DMS 273 (cell line): ENCODE results near the gene MRPS6.

Experiments
- DNase-seq: peaks from one replicate; lab custom pipeline; 2025; ENCODE audit not compliant: unreplicated experiment; lab: John Stamatoyannopoulos, UW

MRPS6 gene

GRCh38 chr21:34073032-34073748 is at the start of gene MRPS6, which contains the start of gene SLC5A3:
Gene MRPS6 (plus strand): TSS chr21:34073578. CDS start chr21:34073701, 123 bp downstream.
Gene SLC5A3 (plus strand): TSS chr21:34073578. CDS start chr21:34095199, 21,621 bp downstream.
- DNase-seq, result peak; percentile 92

DNA sequence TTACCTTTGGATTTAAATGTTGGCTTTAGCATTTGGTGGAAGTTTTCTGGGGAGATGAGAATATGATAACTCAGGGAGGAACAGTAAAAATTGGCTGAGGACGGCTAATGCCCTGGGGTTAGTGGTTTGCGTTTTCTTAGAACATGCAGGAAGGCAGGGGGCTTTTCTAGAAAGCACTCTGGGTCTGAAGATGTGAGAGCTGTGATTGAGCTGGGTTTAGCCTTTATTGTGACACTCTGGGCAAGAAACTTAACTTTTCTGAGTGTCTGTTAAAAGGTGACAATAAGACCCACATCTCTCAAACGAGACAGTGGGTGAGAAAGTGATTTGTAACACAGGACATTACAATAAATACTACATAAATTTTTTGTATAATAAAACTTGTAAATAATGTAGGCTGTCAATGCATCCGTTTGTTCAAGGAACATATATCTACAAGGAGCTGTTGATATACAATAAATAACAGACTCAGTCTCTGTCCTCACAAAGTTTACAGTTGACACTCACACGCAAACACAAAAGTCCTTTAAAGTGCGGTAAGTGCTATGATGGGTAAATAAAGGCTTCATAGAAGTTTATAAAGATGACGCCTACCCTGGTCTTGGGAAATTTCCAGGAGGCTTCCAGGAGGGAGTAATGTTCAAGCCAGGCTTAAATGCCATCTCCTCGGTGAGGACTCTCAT is 49.5 kb upstream of the MRPS6 start:
- DNase-seq, result no peak

DNA sequence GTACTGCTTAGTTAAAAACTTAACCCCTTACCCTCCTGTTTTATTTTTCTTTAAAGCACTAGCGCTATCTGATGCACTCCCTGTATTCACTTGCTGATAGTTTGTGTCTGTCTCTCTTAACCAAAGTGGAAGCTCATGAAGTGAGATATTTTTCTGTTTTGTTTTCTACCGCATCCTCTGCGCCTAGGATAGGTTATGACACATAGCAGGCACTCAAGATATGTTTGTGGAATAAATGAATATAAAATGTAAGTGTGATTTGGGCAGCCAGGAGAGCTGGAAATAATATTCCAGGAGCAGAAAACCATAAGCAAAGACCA is 49.0 kb upstream of the MRPS6 start:
- DNase-seq, result no peak

DNA sequence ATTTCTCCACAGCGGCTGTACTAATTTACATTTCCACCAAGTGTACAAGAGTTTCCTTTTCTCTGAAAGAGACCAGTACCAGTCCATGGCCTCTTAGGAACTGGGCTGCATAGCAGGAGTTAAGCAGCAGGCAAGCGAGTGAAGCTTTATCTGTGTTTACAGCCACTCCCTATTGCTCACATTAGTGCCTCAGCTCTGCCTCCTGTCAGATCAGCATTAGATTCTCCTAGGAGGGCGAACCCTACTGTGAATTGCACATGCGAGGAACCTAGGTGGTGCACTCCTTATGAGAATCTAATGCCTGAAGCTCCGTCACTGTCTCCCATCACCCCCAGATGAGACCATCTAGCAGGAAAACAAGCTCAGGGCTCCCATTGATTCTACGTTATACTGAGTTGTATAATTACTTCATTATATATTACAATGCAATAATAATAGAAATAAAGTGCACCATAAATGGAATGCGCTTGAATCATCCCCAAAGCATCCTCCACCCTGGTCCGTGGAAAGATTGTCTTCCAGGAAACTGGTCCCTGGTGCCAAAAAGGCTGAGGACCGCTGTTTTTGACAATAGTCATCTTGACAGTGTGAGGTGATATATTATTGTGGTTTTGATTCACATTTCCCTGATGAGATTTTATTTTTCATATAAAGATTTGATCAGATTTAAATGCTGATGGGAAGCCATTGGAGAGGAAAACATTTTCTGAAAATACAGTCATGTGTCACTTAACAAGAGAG is 45.5 kb upstream of the MRPS6 start:
- DNase-seq, result no peak

GRCh38 chr21:34029743-34030528 is 43.4 kb upstream of the MRPS6 start:
- peak; percentile 44 for DNase-seq

- no peak for DNase-seq
Measured at GRCh38 chr21:34031835-34032370, 41.5 kb upstream of the MRPS6 start.

DNA sequence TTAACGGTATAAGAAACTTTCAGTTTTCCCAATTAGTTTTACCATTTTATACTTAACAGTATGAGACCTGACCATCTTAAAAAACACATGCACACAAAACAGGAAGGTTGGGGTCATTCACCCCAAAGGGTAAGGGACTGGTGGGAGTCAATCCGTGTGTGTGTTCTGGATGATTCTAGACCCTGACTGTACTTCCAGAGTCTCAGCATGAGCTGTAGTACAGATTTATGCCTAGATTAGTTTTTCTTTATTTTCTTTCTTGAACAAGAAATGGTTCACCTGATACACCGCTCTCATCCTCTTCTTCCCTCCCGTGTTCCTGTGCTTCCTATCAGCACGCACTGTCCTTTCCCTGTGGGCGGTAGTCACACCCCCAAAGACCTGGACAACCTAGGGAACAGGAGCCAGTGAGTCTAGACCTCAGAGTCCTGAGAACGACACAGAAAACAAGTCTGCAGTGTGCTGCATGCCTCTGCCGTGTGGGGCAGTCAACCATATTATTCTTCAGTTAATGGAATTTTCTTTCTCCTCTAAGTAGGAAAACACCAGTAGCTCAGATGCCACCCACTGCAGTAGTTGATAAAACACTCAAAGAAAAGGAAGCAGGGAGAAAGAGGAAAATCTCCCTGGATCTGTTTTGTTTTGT is 38.9 kb upstream of the MRPS6 start:
- DNase-seq, result no peak

DNA sequence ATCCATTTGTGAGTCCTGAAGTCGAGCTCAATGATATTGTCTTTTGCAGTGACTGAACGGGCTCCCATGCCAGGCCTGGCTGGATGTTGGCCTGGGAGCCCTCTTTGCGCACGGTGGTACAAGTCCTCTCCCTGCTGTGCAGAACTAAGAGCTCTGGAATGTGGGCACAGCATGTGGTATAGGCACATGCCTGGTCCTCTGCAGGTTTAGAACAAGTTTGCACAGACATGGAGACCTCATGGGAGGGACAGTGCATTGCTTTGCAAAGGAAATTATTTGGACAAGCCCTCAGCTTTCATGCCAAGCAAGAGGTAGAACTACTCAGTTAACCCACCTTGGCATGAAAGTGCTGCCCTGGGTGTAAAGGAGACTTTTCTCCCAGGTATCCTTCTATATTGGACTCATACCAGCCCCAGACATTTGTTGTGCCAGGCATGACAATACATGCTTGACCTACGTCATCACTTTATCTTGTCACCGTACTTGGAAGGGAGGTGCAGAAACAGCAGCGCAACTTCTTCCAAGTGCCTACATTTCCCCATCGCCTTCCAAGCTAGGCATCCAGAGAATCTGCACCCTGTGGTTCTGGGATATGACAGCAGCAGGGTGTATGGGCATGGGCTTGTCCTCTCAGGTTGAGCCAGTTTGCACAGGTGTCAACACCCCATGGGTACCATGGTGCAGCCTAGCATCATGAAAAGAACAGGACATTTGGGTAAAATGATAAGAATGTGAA is 37.6 kb upstream of the MRPS6 start:
- DNase-seq, result no peak

GRCh38 chr21:34037009-34037795 is 36.2 kb upstream of the MRPS6 start:
- DNase-seq, result no peak

DNA sequence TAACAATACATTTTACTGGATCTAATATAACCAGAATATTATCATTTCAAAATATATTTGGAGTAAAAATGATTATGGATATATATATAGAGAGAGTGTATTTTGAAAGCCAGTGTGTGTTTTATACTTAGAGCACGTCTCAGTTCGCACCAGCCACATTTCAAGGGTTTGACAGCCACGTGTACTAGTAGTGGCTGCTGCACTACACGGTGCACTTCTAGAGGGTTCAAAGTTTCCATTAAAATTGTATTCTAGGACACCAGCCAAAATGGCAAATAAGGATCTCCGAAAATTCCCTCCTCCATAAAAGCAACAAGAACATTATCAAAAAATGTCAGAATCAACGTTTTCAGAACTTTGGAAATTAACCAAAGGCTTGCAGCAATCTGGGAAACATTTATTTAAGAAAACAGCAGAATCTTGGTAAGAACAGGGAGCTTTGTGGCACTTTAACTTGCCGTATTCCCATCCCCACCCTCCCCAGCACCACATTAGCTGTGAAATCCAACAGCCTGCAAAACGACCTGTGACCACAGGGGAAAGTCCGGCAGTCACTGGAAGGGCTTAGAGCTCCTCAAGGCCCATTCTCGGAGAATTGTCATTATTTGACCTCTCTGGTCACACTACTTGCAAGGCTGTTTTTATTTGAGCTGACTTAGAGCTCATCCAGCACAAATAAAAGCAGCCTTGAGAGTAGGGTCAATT is 33.5 kb upstream of the MRPS6 start:
- DNase-seq, result no peak

DNA sequence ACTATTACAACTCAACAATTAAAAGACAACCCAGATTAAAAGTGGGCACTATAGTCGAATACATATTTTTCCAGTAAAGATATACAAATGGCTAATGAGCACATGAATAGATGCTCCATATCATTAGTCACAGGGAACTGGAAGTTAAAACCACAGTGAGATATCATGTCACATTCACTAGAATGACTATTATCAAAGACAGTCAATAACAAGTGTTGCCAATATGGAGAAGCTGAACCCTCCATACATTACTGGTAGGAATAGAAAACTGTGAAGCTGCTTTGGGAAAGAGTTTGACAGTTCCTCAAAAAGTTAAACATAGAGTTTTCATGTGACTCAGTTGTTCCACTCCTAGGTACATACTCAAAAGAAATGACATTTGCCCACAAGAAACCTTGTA is 30.6 kb upstream of the MRPS6 start:
- no peak for DNase-seq

GRCh38 chr21:34043333-34043732 is 30.0 kb upstream of the MRPS6 start:
- no peak for DNase-seq

DNA sequence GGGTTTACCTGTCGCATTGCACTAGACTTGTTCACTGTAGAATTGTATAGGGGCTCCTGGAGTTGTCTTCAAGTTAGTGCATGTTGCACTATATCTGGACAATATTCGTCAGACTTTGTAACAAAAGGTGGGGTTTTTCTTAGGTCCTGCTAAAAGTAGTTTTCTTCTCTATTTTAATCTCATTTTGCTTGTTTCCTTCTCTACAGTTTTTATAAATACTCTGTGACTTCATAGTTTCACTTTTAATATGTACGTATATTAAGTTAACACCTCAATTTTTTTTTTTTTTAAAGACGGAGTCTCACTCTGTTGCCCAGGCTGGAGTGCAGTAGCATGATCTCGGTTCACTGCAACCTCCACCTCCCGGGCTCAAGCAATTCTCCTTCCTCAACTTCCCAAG is 26.5 kb upstream of the MRPS6 start:
- DNase-seq, result no peak

GRCh38 chr21:34047835-34048234 is 25.5 kb upstream of the MRPS6 start:
- no peak for DNase-seq

DNA sequence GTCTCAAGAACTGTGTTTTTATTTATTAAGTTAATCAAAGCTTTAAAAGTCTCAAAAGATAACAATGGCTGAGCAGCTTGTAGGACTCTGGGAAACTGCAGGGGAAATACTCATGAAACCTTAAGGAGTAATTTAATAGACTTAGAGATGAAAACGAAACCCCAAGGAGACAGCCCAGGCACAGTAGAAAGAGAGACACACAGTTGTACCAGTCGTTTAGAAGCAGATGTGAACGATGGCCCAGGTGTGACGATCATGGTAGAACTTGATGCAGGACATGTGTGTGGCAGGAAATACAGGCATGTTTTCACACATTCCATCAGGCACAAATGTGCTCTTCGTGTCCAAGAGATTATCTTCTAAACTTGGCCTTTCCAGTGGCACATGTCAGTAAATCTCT is 21.2 kb upstream of the MRPS6 start:
- no peak for DNase-seq

- DNase-seq, result no peak
Measured at GRCh38 chr21:34054259-34054658, 19.1 kb upstream of the MRPS6 start.

DNA sequence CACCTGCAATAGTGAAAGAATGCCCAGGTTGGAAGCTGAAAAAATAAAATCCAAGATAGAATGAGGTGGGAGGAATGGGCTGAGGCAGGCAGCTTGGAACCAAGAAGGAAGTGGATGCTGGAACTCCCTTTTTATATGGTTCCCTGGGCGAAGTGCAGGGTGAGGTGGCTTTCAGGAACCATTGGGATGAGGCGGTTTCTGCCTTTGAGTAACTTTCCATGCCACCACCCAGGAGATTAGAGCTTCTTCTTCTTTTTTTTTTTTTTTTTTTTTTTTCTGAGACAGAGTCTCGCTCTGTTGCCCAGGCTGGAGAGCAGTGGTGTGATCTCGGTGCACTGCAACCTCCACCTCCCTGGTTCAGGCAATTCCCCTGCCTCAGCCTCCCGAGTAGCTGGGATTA is 17.8 kb upstream of the MRPS6 start:
- DNase-seq, result no peak

DNA sequence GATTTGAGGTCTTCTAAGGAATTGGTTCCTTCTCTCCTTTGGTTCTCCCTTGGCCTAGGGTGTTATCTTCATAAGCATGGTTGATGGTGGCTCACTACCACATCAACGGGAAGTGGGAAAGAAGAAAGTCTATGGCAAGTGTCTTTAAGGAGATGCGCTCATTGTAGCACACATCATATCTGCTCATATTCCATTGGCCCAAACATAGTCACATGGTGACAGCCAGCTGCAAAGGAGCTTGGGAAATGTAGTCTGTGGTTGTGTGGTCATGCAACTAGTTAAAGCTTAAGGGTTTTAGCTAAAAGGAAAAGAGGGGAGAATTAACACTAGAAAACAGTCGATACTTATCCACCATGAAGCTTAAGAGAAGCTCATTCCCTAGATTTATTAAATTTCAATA is 11.4 kb upstream of the MRPS6 start:
- peak; percentile 23 for DNase-seq
